Measurements from ENCODE around the gene EEF1AKMT3.

The EEF1AKMT3 gene

DNA sequence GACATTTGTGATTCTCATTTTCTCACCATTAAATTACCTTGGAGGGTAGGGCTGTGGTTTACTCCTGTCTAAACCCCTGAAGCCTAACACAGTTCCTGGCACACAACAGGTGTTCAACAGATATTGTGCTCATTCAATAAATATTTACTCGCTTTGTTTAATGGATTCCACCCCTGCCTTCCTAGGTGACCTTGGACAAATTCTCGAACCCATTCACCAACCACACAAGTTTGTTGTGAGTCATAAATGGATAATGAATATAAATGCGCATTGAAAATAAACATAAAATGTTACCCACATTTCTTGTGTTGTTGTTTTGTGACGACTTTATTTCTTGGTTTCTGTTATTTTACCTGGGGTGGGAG, 9.8 kb downstream of the EEF1AKMT3 start:
- no peak for DNase-seq (ENCODE audit: low read depth in 2 of 3, low spot score in 2 of 3)

DNA sequence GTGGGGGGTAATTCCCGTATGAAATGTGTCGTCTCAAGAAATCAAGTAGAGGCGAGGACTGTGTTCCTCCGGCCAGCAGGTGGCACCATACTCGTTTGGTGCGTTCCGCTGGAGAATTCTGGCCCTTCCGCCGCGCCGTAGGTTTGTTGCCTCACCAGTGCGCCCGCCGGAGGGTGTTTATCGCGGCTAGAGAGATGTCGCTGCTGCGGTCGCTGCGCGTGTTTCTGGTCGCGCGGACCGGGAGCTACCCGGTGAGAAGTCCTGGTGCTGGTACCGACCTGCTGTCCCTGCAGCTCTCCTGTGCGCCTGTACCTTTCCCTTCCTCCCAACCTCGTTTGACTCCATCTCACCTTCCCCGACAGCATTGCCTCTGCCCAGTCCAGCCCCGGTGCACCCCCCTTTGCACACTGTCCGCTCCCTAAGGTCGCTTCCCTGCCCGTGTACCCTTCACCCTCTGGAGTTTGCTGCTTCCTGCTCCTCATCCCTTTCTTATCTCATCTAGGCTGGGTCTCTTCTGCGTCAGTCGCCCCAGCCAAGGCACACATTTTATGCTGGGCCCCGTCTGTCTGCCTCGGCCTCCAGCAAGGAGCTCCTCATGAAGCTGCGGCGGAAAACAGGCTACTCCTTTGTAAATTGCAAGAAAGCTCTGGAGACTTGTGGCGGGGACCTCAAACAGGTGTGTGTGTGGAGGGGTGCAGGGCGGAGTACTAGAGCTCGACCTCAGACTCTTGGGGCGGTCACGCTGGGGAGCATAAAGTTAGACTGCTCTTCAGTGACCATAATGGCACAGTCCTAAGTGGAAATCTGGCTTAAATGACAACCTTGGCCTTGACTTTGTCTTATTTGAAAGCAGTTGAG, 10.4 kb downstream of the EEF1AKMT3 start, which contains the start of gene TSFM:
TSFM (plus strand) TSS at position 180 of the 858 bp plus-strand sequence; CDS start at position 195, 15 bp downstream.
- DNase-seq (ENCODE audit: low read depth in 2 of 3, low spot score in 2 of 3) = peak; percentile 83 to 98 (median 97)

DNA sequence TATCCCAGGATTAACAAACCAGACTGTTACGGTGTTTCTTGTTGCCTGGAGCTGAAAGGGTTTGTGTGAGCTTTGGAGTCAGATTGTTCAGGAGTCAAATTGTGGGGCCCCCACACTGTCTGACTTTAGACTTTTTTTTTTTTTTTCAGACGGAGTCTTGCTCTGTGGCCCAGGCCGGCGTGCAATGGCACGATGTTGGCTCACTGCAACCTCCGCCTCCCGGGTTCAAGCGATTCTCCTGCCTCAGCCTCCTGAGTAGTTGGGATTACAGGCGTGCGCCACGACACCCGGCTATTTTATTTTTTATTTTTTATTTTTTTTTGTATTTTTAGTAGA, 11.0 kb downstream of the EEF1AKMT3 start:
- DNase-seq (ENCODE audit: low read depth in 2 of 3, low spot score in 2 of 3) = no peak

DNA sequence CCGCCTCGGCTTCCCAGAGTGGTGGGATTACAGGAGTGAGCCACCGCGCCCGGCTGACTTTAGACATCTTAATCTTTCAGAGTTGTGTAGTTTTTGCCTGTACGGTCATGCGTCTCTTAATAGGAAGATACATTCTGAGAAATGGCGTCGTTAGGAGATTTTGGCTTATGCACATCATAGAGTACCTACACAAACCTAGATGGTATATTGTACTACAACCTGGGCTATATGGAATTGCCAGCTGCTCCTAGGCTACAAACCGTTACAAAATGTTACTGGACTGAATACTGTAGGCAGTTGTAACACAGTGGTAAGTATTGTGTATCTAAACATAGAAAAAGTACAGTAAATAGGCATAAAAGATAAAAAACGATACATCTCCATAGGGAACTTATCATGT, 11.4 kb downstream of the EEF1AKMT3 start:
- DNase-seq (ENCODE audit: low read depth in 2 of 3, low spot score in 2 of 3) = no peak

DNA sequence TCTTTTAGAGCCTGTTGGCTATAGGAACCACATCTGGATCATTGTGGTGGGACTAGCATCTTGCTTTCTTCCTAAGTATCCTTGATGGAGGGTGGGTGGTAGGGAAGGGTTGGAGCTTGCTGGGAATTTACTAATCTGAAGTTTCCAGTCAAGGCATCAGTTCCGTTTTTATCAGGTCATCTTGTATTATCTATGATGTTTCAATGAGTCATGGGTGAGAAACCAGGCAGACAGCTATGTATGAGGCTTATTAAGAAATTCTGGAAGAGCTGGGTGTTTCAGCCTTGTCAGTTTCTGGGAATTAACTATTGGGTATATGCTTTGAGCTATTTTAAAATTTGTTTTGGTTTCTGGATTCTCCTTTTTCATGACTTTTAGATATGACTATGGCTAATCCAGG, 21.5 kb downstream of the EEF1AKMT3 start:
- no peak for DNase-seq (ENCODE audit: low read depth in 2 of 3, low spot score in 2 of 3)

DNA sequence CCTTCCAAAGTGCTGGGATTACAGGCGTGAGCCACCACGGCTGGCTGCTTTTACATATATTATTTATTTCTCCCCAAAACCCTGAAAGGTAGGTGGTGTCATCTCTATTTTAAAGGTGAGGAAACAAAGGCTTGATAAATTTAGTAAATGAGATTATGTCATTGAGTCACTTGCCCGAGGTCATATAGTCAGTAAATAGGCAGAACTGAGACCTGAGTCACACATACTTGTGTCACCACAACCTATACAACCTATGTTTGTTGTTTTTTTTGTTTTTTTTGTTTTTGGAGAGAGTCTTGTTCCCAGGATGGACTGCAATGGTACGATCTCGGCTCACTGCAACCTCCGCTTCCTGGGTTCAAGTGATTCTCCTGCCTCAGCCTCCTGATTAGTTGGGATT, 22.9 kb downstream of the EEF1AKMT3 start:
- no peak for DNase-seq (ENCODE audit: low read depth in 2 of 3, low spot score in 2 of 3)

DNA sequence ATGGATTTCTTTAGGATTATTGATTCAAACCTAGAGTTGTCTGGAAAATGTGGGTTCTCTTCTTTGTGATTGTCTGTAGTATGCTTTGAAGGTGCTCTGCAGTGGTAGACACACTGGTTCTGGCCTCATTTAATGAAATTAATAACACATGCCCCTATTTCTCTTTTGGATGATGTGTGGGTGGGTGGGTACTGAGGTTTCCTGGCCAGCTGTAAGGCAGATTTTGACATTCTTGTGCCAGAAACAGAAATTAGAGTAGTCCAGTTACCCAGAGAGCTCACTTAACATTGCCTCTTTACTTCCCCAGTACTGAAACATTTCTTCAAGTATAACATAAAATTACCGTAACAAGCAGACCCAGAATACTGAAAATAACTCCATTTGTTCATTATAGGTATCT, 24.6 kb downstream of the EEF1AKMT3 start:
- no peak for DNase-seq (ENCODE audit: low read depth in 2 of 3, low spot score in 2 of 3)

DNA sequence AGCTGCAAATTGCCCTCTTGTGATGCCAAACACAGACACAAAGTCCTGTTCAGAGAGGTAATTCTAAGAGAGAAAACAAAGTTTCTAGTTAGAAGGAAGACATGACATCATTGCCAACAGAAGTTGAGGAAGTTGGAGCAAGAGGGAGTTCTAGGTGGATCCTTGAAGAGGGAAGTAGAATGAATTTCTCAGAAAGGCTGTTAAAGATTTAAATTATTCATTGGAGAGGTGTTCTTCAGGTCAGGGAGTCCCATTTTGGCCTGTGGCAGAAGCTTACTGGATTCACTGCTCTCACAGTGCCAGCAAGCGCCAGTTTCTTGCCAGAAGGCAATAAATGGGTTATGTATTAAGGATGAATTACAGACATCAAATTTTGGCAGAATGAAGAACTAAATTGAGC, 25.5 kb downstream of the EEF1AKMT3 start:
- DNase-seq (ENCODE audit: low read depth in 2 of 3, low spot score in 2 of 3) = no peak

DNA sequence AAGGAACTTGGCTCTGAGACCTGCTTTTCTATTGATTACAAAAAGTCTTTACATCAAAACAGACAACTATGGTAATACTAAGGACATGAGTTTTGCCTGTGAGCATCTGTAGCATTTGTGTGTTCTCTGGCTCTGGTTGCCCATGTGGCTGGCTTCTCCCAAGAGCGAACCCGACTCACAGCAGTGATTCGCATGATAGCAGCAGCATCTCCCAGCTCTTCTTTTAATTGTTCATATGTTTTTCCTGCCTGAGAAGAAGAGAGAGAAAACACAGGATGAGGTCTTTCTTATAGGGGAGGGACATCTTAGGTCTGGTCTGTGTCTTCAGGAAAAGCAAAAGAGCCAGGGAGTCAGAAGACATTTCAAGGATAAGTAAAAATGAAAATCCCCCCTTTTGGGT, 28.6 kb downstream of the EEF1AKMT3 start:
- no peak for DNase-seq (ENCODE audit: low read depth in 2 of 3, low spot score in 2 of 3)

DNA sequence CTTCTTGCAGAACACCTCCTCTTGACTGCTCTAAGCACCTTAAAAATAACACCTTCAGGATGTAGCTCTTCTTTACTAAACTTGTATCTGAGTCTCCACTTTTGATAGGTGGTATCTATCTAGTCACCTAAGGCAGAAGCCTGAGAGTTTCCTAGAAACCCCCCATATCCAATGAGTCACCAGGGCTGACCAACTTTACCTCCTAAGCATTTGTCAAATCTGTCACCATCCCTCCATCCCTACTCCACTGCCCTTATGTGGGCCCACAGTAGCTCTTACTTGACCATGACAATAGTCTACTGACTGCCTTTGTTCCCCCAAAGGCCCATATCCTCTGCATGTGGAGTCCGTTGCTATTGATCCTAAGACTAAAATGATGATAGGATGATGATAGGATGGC, 30.2 kb downstream of the EEF1AKMT3 start:
- no peak for DNase-seq (ENCODE audit: low read depth in 2 of 3, low spot score in 2 of 3)

DNA sequence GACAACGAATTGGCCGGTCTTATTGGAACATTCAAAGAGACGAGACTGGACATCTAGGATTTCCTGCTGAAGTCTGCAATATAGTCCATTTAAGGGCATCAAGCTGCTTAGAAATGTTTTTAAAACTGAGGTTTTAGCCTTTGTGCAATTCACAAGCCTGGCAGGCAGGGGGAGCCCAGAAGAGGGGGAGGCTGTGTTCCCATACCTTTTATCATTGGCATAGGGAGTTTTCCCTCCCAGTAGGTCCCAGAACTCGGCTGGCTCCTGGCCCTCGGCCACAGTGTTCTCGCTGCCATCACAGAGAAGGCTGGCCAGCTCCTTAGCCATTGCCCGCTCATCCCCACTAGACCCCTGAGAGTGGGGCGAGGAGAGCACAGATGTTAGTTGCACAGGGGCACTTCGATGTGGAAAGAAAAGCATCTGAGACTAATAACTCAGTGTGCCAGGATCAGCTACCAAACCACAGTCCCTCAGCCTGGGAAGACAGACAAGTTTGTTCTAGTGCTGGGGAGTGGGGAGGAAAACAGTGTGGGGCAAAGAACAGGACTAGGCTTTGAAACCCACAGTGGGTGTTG, 31.0 kb downstream of the EEF1AKMT3 start:
- DNase-seq (ENCODE audit: low read depth in 2 of 3, low spot score in 2 of 3) = no peak

DNA sequence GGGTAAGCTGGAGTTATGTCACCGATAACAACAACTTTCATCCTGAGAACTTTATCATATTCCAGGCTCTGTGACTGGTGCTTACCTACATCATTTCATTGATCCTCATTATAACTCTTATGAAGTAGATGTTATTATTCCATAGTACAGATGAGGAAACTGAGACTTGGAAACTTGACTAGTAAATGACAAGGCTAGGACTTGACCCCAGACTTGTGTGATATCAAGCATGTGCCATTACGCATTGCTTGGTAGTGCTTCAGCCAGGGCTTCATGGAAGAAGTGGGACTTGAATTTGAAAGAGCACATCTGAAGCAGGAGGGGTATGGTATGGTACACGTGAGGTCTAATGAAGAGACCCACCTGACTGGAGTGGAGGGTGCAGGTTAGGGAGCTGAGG, 34.3 kb downstream of the EEF1AKMT3 start:
- DNase-seq (ENCODE audit: low read depth in 2 of 3, low spot score in 2 of 3) = no peak

DNA sequence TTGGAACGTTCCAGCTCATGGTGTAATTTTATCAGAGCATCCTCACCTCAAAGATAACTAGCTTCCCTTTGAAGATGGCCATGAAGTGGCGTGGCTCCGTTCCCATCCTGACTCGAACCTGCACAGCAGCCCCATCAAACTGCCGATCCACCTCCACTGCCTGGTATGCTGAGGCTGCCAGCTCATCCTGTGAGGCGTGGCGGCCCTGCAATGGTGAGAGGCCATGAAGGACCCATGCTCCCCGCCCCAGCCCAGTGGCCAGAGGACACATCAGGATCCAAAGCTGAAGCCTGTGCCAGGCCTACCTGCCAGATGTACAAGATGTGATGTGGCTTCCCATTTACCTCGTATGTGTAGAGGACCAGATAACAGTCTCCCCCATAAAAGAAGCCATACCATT, 34.9 kb downstream of the EEF1AKMT3 start:
- no peak for DNase-seq (ENCODE audit: low read depth in 2 of 3, low spot score in 2 of 3)

DNA sequence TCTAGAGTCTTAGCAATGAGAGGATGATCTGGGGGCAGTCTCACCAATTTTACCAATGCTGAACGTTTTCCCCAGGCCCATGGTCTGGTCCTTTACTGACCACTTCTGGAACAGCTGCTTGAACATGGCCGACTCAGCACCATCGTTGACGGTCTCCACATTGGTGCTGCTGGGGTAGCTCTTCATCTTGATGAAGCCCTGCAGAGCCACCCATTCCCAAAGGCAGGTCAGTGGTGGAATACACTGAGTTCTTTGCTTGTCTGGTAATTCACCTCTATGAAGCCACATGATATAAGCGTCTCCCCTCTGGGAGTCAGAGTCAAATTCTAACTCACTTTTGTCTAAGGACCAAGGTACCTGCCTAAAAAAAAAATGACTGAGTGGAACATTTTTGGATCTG, 35.9 kb downstream of the EEF1AKMT3 start:
- no peak for DNase-seq (ENCODE audit: low read depth in 2 of 3, low spot score in 2 of 3)

DNA sequence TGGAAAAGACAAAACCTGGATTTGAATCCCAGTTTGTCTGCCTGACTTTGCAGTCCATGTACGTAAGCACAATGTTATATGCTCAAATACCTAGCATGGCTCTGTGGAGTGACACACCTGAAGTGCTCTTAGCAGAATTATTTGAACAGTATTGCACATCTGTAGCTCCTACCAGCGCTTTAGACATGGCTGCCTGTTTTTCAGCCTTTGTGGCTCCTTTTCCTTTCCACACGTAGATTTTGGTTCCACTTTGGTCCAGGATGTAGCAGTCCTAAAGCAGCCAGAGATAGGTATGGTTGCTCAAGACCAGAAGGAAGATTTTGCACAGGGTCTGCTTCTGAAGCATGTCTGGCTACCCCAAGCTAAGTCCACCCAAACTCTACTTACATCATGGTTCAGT, 37.0 kb downstream of the EEF1AKMT3 start:
- DNase-seq (ENCODE audit: low read depth in 2 of 3, low spot score in 2 of 3) = no peak

DNA sequence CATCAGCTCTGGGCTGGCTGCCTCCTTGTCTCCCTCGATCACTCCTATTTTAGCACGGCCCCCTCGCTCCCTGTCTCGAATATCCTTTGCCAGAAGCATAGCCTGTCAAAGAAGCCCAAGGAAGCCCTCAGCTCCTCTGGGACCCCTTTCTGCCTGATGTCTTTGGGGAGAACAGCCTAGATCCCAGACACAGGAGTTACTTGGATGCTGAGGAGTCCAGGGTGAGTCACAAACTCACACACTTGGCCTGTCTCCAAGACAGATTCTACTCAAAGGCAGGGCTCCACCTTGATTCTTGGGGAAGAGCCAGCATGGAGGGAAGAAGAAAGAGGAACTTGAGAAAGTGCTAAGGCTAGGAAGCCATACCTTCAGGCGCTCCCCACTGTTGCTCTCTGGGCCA, 38.0 kb downstream of the EEF1AKMT3 start:
- DNase-seq (ENCODE audit: low read depth in 2 of 3, low spot score in 2 of 3) = no peak

DNA sequence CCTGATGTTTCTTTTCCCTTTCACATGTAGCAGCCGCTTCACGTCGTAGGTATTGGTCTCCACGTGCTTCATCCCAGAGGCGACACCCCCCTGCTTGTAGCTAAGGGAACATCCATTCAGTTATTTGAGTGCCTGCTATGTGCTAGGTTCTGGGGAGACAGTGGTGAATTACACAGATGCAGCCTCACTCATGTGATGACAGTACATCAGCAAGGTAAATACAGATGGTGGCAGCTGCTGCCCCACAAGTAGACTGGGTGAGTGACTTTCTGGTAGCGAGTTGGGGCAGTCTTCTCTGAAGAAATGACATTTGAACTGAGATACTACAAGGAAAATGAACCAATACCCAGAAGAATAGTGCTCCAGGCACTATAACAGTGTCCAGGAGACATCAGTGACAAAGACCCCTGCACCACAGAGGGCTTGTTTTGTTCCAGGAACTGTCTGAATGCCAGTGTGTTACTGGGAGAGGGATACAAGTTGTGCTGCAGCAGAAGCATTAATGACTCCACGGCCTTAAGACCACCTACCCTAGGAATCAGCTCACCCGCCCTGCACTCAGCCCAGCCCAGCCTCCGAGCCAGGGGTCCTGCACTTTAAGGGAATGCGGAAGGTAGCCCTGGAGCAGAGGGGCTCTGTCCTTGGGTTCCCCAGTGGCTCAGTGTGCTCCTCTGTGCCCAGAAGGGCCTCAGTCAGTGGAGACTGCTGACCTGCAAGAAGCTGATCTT, 38.8 kb downstream of the EEF1AKMT3 start:
- DNase-seq (ENCODE audit: low read depth in 2 of 3, low spot score in 2 of 3) = no peak

DNA sequence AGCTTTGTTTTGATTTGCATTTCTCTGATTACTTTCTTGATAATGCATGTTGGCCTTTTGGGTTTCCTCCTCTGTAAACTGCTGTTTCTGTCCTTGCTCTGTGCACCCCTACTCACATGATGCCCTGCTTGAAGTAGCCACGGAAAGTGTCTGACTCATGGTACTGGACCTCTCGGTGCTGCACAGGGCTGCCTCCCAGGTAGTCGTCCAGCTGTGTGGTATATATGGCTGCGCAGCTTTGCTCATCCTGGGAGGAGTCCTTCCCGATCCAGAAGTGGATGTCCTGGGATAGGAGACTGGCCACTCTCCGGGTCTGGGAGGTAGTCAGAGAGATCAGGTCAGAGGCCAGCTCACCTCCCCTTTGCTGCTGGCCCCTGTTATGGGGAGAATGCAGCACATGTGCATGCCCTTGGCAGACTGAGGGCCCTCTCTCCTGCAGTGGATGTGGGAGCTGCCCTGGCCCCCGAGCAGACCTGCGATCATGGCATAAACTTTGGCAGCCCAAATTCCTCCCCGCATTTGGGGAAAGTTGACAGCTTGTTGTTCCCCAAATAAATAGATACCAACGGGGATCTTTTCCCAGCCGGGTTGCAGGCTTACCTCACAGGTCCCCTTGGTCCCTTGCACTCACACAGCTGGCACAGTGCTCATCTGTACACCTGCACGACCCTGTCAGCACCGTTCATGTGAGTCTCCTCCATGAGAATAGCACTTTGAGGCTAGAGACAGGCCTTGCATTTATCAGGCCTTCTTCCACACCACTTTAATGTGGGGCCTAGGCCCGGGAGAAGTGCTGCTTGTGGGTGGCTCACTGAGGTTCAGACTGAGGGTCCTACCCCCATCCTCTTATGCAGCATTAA, 40.9 kb downstream of the EEF1AKMT3 start:
- DNase-seq (ENCODE audit: low read depth in 2 of 3, low spot score in 2 of 3) = no peak

DNA sequence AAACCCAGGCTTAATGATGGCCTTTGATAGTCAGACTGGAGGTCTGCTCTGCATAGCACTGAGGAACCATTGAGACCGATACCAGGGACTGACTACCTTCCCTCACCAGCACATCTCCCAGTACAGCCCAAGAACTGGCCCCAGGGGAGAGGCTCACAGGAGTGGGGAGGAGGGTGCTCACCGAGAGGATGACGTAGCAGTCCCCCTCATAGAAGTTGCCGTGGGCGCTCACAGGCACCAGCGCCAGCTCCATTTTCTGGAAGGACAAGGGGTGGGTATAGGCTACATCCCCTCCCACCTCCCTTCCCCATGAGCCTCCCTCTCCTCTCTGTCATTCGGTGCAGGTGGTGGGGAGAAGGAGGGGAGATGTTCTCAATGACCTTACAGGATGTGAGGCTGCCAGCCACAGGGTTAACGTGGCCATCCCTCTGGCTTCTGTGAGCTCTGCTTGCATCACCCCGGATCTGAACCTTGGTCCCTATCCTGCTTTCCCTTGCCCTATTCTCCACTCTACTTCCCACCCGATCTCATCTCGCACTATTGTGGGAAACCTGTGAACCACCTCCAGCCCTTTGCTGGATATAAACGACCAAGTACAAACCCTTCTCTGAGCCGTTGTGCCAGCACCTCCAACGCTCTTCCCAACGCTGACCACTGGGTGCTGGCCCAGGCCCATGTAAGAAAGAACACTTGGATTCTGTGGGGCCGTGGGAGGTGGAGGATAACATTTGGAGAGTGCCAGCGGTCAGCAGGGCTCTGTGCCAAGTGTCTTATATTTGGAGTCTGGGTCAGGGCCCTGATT, 41.8 kb downstream of the EEF1AKMT3 start:
- no peak for DNase-seq (ENCODE audit: low read depth in 2 of 3, low spot score in 2 of 3)

DNA sequence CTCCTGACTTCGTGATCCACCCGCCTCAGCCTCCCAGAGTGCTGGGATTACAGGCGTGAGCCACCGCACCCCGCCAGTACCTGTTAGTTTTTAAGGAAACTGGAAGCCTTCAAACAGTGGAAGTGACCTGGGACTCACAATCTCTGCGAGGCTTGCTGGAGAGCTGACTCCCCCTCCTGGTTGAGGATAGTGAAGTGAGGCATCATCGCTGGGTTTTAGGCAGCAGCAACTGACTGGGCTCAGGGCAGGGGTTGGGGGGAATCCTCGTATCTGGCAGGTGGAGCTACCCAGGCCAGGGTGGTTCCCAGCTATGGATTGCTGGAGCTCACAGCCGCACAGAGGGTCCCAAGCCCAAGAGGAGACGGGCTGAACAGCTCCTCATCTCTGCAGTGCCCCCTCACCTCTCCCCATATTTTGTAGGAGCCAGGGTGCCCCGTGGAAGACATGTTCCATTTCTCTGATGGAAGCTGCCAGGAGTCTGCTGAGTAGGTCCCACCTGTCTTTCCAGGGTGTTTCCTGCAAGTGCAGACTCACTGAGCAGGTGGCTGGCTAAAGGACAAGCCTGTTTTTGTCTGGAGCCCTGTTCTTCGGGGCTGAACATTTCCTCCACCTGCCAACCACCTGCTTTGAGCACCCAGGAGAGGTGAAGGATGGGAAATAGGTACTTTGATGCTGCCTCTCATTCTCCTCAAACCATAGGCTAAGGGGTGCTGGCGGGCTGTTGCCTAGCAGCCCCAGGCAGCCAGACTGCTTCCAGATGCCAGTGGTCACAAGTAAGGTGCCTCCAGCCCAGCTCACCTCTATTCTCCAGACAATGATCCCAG, 43.0 kb downstream of the EEF1AKMT3 start:
- no peak for DNase-seq (ENCODE audit: low read depth in 2 of 3, low spot score in 2 of 3)
